Tibial artery (tissue), 4 donors: ENCODE results near the gene KCNS1.
"Not testable (repeated sequence)": the region's sequence is repeated elsewhere in the genome, so short reads cannot be mapped to it uniquely, and the experiment has no call there.

Experiments used
- DNase-seq, 2 donors: peaks; one replicate each; pipeline ENCODE4 v3.0.0-alpha.2; 2019
- H3K27ac ChIP-seq, 2 donors: fragments of 200-600 bp; sonication (generic) in 1 of 2; 1 replicate in 1 of 2; 2 replicates in 1 of 2; pipeline ENCODE4 v1.5.1; 2018 to 2019; ENCODE audit warnings: mild to moderate bottlenecking in 1 of 2
- H3K27me3 ChIP-seq, 2 donors: fragments of 200-600 bp; sonication (generic) in 1 of 2; one replicate each; pipeline versions ENCODE4 v1.5.1 to v1.6.0; 2016 to 2019
- H3K36me3 ChIP-seq, 3 donors: fragments of 200-600 bp; sonication (generic) in 2 of 3; one replicate each; pipeline ENCODE4 v1.5.1; 2016 to 2019; ENCODE audit warnings: mild to moderate bottlenecking in 2 of 3
- H3K4me1 ChIP-seq, 4 donors: fragments of 200-600 bp; sonication (generic) in 2 of 4; 1 replicate in 3 of 4; 2 replicates in 1 of 4; pipeline ENCODE4 v1.5.1; 2016 to 2019
- H3K4me3 ChIP-seq, 2 donors: fragments of 200-600 bp; sonication (generic) in 1 of 2; 1 replicate in 1 of 2; 2 replicates in 1 of 2; pipeline ENCODE4 v1.5.1; 2018 to 2019; ENCODE audit warnings: mild to moderate bottlenecking in 2 of 2
- H3K9me3 ChIP-seq, 3 donors: fragments of 200-600 bp; sonication (generic) in 1 of 3; one replicate each; pipeline ENCODE4 v1.5.1; 2016 to 2019
- intact Hi-C: fragments of 100-400 bp; cut with DNase I; formaldehyde crosslinking; loops from one replicate; pipeline ENCODE4 v1.15.0; 2023; ENCODE audit warnings: low total_unique reads
- TF ChIP-seq, protein P1 (sequence below), 2 experiments: fragments of 200-600 bp in 1 of 2; fragments of 450-650 bp in 1 of 2; IDR thresholded peaks; one replicate each; pipeline ENCODE4 v1.5.1; 2017 to 2019; ENCODE audit warnings: antibody characterized with exemption in 2 of 2, mild to moderate bottlenecking in 1 of 2, moderate library complexity in 1 of 2

The KCNS1 gene

DNA sequence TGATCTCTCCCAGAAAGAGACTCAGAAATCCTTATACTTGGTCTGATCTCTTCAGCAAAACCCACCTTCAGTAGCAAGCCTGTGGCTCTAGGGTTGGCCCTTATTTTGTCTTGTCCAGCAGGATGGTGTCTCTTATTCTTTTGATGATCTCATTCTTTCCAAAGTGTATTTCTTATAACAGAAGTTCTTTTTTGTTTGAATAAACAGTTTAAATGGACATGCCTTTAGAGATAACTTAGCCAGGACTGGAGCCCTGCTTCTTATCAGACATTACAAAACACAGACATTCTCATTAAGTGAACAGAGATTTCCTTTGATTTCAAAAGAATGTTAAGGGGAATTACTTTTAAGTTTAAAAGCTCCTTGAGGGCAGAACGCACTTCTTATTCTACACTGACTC is 31.7 kb downstream of the KCNS1 start:
- no peak overlapping the region for H3K27ac ChIP-seq
- H3K9me3 ChIP-seq: no peaks in the 10 kb centered on the region
- no peaks in the 10 kb centered on the region for H3K27me3 ChIP-seq
- H3K4me1 ChIP-seq: no peaks in the 10 kb centered on the region
- no peak overlapping the region for H3K4me3 ChIP-seq
- TF ChIP-seq, protein P1, sequence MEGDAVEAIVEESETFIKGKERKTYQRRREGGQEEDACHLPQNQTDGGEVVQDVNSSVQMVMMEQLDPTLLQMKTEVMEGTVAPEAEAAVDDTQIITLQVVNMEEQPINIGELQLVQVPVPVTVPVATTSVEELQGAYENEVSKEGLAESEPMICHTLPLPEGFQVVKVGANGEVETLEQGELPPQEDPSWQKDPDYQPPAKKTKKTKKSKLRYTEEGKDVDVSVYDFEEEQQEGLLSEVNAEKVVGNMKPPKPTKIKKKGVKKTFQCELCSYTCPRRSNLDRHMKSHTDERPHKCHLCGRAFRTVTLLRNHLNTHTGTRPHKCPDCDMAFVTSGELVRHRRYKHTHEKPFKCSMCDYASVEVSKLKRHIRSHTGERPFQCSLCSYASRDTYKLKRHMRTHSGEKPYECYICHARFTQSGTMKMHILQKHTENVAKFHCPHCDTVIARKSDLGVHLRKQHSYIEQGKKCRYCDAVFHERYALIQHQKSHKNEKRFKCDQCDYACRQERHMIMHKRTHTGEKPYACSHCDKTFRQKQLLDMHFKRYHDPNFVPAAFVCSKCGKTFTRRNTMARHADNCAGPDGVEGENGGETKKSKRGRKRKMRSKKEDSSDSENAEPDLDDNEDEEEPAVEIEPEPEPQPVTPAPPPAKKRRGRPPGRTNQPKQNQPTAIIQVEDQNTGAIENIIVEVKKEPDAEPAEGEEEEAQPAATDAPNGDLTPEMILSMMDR (IDR thresholded peaks at IDR 0.05): no peak
- intact Hi-C loops: no loop called here
- H3K36me3 ChIP-seq: peaks cover 0 to 11% (median 0%) of the 10 kb centered on the region in 3 donors
- no peak for DNase-seq

DNA sequence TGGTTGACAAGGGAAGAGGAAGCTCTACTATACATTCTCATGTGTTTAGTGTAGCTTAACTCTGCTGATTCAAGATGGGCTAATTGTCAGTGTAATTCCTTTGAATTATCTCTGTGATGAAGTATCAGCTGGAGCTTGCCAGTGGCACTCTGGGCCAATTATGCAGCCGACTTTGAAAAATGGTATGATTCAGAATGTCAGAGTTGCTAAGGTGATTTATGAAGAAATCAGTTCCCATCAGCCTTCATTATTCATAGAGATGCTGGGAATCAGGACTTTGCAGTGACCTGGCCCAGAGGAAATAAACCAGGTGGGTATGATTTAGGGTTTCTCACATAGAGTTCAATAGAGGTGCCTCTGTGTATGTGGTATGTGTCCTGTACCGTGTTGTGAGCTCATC is 33.4 kb downstream of the KCNS1 start:
- H3K27me3 ChIP-seq: no peaks in the 10 kb centered on the region
- TF ChIP-seq, protein P1 (IDR thresholded peaks at IDR 0.05): no peak
- no peak for DNase-seq
- H3K9me3 ChIP-seq: no peaks in the 10 kb centered on the region
- H3K4me1 ChIP-seq: no peaks in the 10 kb centered on the region
- H3K36me3 ChIP-seq: no peaks in the 10 kb centered on the region
- intact Hi-C loops: no loop called here
- H3K4me3 ChIP-seq: no peak overlapping the region
- no peak overlapping the region for H3K27ac ChIP-seq

DNA sequence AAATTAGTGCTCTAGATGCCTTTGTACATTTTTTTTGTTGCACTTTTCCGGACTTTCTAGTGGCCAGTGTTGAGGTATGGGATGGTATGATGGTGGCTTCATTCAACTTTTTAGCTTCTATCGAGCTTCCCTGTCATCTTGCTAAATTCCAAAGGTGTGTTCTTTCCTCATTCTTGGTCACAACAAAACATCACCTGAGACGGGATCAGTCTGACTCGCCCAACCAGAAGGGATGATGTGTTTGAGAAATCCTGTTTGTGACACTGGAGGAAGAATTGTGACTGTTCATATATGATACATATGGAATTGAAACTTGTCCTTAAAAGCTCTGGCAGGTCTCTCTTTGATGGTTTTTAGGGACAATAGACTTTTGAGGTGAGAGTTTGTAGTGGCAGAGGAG is 33.8 kb downstream of the KCNS1 start:
- H3K27ac ChIP-seq: no peak overlapping the region
- TF ChIP-seq, protein P1 (IDR thresholded peaks at IDR 0.05): no peak
- intact Hi-C loops: no loop called here
- DNase-seq: no peak
- H3K9me3 ChIP-seq: no peaks in the 10 kb centered on the region
- H3K36me3 ChIP-seq: no peaks in the 10 kb centered on the region
- no peaks in the 10 kb centered on the region for H3K27me3 ChIP-seq
- H3K4me3 ChIP-seq: no peak overlapping the region
- H3K4me1 ChIP-seq: no peaks in the 10 kb centered on the region

DNA sequence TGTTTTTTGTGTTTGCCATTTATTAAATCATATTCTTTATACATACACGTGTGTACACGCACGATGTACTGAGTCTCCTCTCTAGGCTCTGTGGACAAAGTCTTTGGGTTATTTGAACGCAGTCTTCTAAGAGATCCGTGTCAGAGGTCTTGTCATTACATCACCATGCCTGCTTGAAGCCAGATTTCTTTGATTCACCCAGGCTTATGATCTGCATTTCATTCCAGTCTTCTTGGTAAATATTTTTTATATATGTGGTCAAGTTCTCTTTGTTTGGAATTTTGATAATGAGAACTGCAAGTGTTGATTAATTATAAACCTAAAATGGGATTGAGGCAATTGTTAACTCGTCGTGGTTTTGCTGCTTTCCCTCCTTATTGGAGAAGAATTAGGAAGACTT is 34.6 kb downstream of the KCNS1 start:
- TF ChIP-seq, protein P1 (IDR thresholded peaks at IDR 0.05): no peak
- no peaks in the 10 kb centered on the region for H3K4me1 ChIP-seq
- intact Hi-C loops: no loop called here

DNA sequence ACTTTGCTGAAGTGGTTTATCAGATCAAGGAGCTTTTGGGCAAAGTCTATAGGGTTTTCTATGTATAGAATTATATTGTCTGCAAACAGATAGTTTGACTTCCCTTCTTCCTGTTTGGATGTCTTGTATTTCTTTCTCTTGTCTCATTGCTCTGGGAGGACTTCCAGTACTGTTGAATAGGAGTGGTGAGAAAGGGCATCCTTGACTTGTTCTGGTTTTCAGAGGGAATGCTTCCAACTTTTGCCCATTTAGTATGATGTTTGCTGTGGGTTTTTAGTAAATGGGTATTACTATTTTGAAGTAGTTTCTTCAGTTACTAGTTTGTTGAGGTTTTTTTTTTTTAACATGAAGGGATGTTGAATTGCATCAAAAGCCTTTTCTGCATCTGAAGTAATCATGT is 36.1 kb downstream of the KCNS1 start:
- Histone ChIP-seq H3K27ac (no peak overlapping the region), H3K36me3 (no peaks in the 10 kb centered on the region), H3K27me3 (no peaks in the 10 kb centered on the region)

More for the DNA sequence above, 34.6 kb downstream of the KCNS1 start:
- no peaks in the 10 kb centered on the region for H3K36me3 ChIP-seq
- DNase-seq: no peak
- no peak overlapping the region for H3K4me3 ChIP-seq
- H3K27ac ChIP-seq: no peak overlapping the region
- H3K9me3 ChIP-seq: no peaks in the 10 kb centered on the region
- H3K27me3 ChIP-seq: no peaks in the 10 kb centered on the region

DNA sequence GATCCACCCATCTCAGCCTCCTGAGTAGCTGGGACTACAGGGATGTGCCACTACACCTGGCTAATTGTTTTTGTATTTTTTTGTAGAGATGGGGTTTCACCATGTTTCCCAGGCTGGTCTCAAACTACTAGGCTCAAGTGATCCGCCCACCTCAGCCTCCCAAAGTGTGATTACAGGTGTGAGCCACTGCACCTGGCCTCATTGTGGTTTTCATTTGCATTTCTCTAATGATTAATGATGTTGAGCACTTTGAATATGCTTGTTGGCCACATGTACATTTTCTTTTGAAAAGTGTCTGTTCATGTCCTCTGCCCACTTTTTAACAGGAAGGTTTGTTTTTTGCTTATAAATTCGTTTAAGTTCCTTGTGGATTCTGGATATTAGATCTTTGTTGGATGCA is 37.8 kb downstream of the KCNS1 start:
- H3K27me3 ChIP-seq, H3K27ac ChIP-seq, DNase-seq, H3K36me3 ChIP-seq, H3K4me3 ChIP-seq, H3K4me1 ChIP-seq, H3K9me3 ChIP-seq, intact Hi-C loops: not testable (repeated sequence)

More for the DNA sequence above, 36.1 kb downstream of the KCNS1 start:
- no peaks in the 10 kb centered on the region for H3K9me3 ChIP-seq
- H3K4me1 ChIP-seq: no peaks in the 10 kb centered on the region
- no peak overlapping the region for H3K4me3 ChIP-seq
- DNase-seq: no peak
- intact Hi-C loops: no loop called here
- TF ChIP-seq, protein P1 (IDR thresholded peaks at IDR 0.05): no peak
